ENCODE measurements around the gene SPRN.
A peak's percentile ranks its signal among the peaks of the same experiment; 100 is the strongest.
"Not testable (repeated sequence)": the region's sequence is repeated elsewhere in the genome, so short reads cannot be mapped to it uniquely, and the experiment has no call there.

SPRN gene

GRCh38 chr10:133386951-133387350 lies 37.5 kb downstream of the SPRN start:
- DNase-seq (ENCODE audit: low read depth, low spot score) = not testable (repeated sequence)

- no peak for DNase-seq (ENCODE audit: low read depth, low spot score)
Observed at GRCh38 chr10:133385214-133385613, 39.2 kb downstream of the SPRN start.

GRCh38 chr10:133384071-133384470 lies 40.4 kb downstream of the SPRN start:
- no peak for DNase-seq (ENCODE audit: low read depth, low spot score)

- no peak for DNase-seq (ENCODE audit: low read depth, low spot score)
Observed at GRCh38 chr10:133383551-133383950, 40.9 kb downstream of the SPRN start.

- no peak for DNase-seq (ENCODE audit: low read depth, low spot score)
Observed at GRCh38 chr10:133381036-133381435, 43.4 kb downstream of the SPRN start.

- DNase-seq (ENCODE audit: low read depth, low spot score) = no peak
Observed at GRCh38 chr10:133379801-133380666, 44.4 kb downstream of the SPRN start.

- DNase-seq (ENCODE audit: low read depth, low spot score) = no peak
Observed at GRCh38 chr10:133379152-133379800, 45.1 kb downstream of the SPRN start, which contains the start of gene PAOX. PAOX (plus strand) TSS chr10:133379262; CDS start chr10:133379317, 55 bp downstream.

- no peak for DNase-seq (ENCODE audit: low read depth, low spot score)
Observed at GRCh38 chr10:133378251-133379096, 46.0 kb downstream of the SPRN start.

GRCh38 chr10:133377818-133378250 lies 46.6 kb downstream of the SPRN start:
- no peak for DNase-seq (ENCODE audit: low read depth, low spot score)

- no peak for DNase-seq (ENCODE audit: low read depth, low spot score)
Observed at GRCh38 chr10:133377025-133377817, 47.2 kb downstream of the SPRN start.

GRCh38 chr10:133376183-133376582 lies 48.2 kb downstream of the SPRN start:
- DNase-seq (ENCODE audit: low read depth, low spot score) = not testable (repeated sequence)

GRCh38 chr10:133375357-133376115 lies 48.9 kb downstream of the SPRN start:
- DNase-seq (ENCODE audit: low read depth, low spot score) = no peak

- peak; percentile 82 for DNase-seq (ENCODE audit: low read depth, low spot score)
Observed at GRCh38 chr10:133373174-133374090, 51.0 kb downstream of the SPRN start, which contains the start of gene ECHS1. ECHS1 (minus strand) TSS chr10:133373354; CDS start chr10:133373333, 21 bp downstream.

GRCh38 chr10:133372507-133372906 lies 51.9 kb downstream of the SPRN start:
- no peak for DNase-seq (ENCODE audit: low read depth, low spot score)

Data from smooth muscle cell of the brain vasculature (primary cell).